HCT116 (cell line): Measurements from ENCODE around the gene UMAD1. TPM values are rescaled to one million over a fixed set of nuclear protein-coding genes. Genes with fewer than 3 reads are reported as not detected.

Experiments used
- ATAC-seq: fragments of 200-7000 bp; cut with Tn5 transposase; 2 replicates; pipeline ENCODE4 v1.9.1; 2020; ENCODE audit warnings: mild to moderate bottlenecking, moderate library complexity
- BruUV-seq: library from RNA; stranded (reverse); fragments of 400-500 nt; replicated peaks from 2 replicates; lab custom pipeline; 2021; lab: Mats Ljungman, UMichigan
- CTCF ChIA-PET: fragments of 300-600 bp; sonication (Branson Sonifier 250); formaldehyde crosslinking; loops from one replicate; lab custom pipeline; 2021; ENCODE audit warnings: antibody characterized with exemption; lab: Charles Lee
- POLR2A ChIA-PET: fragments of 300-600, 350-600 bp; sonication (Branson Sonifier 250); formaldehyde crosslinking; loops from one replicate; lab custom pipeline; 2021; ENCODE audit warnings: antibody characterized with exemption; lab: Charles Lee
- RAD21 ChIA-PET, 2 experiments: fragments of 300-600 bp; sonication (Branson Sonifier 250); formaldehyde crosslinking; loops; one replicate each; lab custom pipeline; 2023; ENCODE audit warnings: low total read pairs in 2 of 2; ENCODE audit not compliant: uncharacterized antibody in 2 of 2, unreplicated experiment in 2 of 2, low non-redundant PET in 1 of 2; lab: Charles Lee
- DNase-seq: peaks from one replicate; pipeline ENCODE4 v3.0.0-alpha.2; 2010; ENCODE audit warnings: low read depth, low spot score
- H2AFZ ChIP-seq: fragments of 200-600 bp; shearing (Covaris generic), sonication (generic); 2 replicates; pipeline ENCODE4 v1.6.1; 2017; ENCODE audit warnings: low read depth, mixed run types, mixed read lengths, antibody characterized with exemption, low read length; ENCODE audit not compliant: poor library complexity, severe bottlenecking
- H3K27ac ChIP-seq: 2 replicates; pipeline ENCODE4 v1.5.1; 2012; ENCODE audit warnings: low read depth, low read length
- H3K27me3 ChIP-seq: fragments of 200-600 bp; sonication (generic); 2 replicates; pipeline ENCODE4 v1.6.1; 2016; ENCODE audit warnings: mixed run types, low read length, mixed read lengths; ENCODE audit not compliant: insufficient read depth
- H3K36me3 ChIP-seq, 2 experiments: fragments of 200-500 bp in 1 of 2; fragments of 200-600 bp in 1 of 2; sonication (Bioruptor generic) in 1 of 2; sonication (generic) in 1 of 2; 2 replicates each; pipeline versions ENCODE4 v1.5.1 to v1.6.1; 2014 to 2016; ENCODE audit warnings: low read length in 2 of 2, inconsistent platforms in 1 of 2, mixed read lengths in 1 of 2, mixed run types in 1 of 2; ENCODE audit not compliant: insufficient read depth in 2 of 2, control insufficient read depth in 1 of 2
- H3K4me1 ChIP-seq, 2 experiments: fragments of 200-600 bp in 1 of 2; sonication (generic) in 1 of 2; 2 replicates each; pipeline versions ENCODE4 v1.5.1 to v1.6.1; 2012 to 2017; ENCODE audit warnings: low read length in 2 of 2, inconsistent platforms in 1 of 2, mild to moderate bottlenecking in 1 of 2, mixed read lengths in 1 of 2, mixed run types in 1 of 2, moderate library complexity in 1 of 2; ENCODE audit not compliant: insufficient read depth in 2 of 2, control insufficient read depth in 1 of 2
- H3K4me2 ChIP-seq: fragments of 200-600 bp; sonication (generic); 2 replicates; pipeline ENCODE4 v1.6.1; 2017; ENCODE audit warnings: mixed run types, low read length, mixed read lengths
- H3K4me3 ChIP-seq, 2 experiments: fragments of 200-600 bp in 1 of 2; sonication (generic) in 1 of 2; replicated peaks in 1 of 2; 2 replicates each; pipeline ENCODE4 v1.5.1; 2011 to 2016; ENCODE audit warnings: low read length in 2 of 2, control low read depth in 1 of 2, low read depth in 1 of 2, mild to moderate bottlenecking in 1 of 2, mixed read lengths in 1 of 2, mixed run types in 1 of 2
- H3K79me2 ChIP-seq: fragments of 200-600 bp; sonication (generic); 2 replicates; pipeline ENCODE4 v1.6.1; 2017; ENCODE audit warnings: mild to moderate bottlenecking, mixed run types, low read length, moderate library complexity, mixed read lengths; ENCODE audit not compliant: insufficient read depth
- H3K9ac ChIP-seq: fragments of 200-600 bp; sonication (generic); 2 replicates; pipeline ENCODE4 v1.6.1; 2016; ENCODE audit warnings: low read length, mixed read lengths
- H3K9me2 ChIP-seq: fragments of 200-600 bp; sonication (generic), shearing (Covaris generic); 2 replicates; pipeline ENCODE4 v1.6.1; 2017; ENCODE audit warnings: mixed run types, mild to moderate bottlenecking, moderate library complexity; ENCODE audit not compliant: insufficient read depth
- H3K9me3 ChIP-seq, 2 experiments: fragments of 200-500 bp in 1 of 2; fragments of 200-600 bp in 1 of 2; sonication (Bioruptor generic) in 1 of 2; sonication (generic) in 1 of 2; 2 replicates each; pipeline ENCODE4 v1.6.1; 2014 to 2017; ENCODE audit warnings: low read length in 2 of 2, mixed read lengths in 2 of 2, inconsistent platforms in 1 of 2, low read depth in 1 of 2, mild to moderate bottlenecking in 1 of 2, mixed run types in 1 of 2, moderate library complexity in 1 of 2; ENCODE audit not compliant: control insufficient read depth in 1 of 2, insufficient read depth in 1 of 2
- H4K20me1 ChIP-seq: fragments of 200-600 bp; sonication (generic), shearing (Covaris generic); 2 replicates; pipeline ENCODE4 v1.6.1; 2017; ENCODE audit warnings: mixed run types, mild to moderate bottlenecking, moderate library complexity; ENCODE audit not compliant: insufficient read depth
- CBX3 ChIP-seq: IDR thresholded peaks from 2 replicates; pipeline ENCODE4 v1.6.1; 2012; ENCODE audit warnings: low read depth
- EZH2 ChIP-seq: fragments of 200-600 bp; sonication (generic); IDR thresholded peaks from 2 replicates; pipeline ENCODE4 v1.6.1; 2017; ENCODE audit warnings: antibody characterized with exemption, mixed run types
- FOSL1 ChIP-seq: IDR thresholded peaks from 2 replicates; pipeline ENCODE4 v1.6.1; 2012; ENCODE audit warnings: low read depth
- JUND ChIP-seq: IDR thresholded peaks from 2 replicates; pipeline ENCODE4 v1.6.1; 2012
- POLR2A ChIP-seq: IDR thresholded peaks from 2 replicates; pipeline ENCODE4 v1.7.0; 2011; ENCODE audit warnings: borderline replicate concordance; ENCODE audit not compliant: insufficient read depth, insufficient read length; ENCODE audit errors: extremely low read depth
- POLR2AphosphoS5 ChIP-seq: IDR thresholded peaks from 2 replicates; pipeline ENCODE4 v1.6.1; 2011; ENCODE audit warnings: mild to moderate bottlenecking, low read depth, low read length, moderate library complexity
- RAD21 ChIP-seq: IDR thresholded peaks from 2 replicates; pipeline ENCODE4 v1.6.1; 2012; ENCODE audit warnings: low read depth, mild to moderate bottlenecking
- REST ChIP-seq: IDR thresholded peaks from 2 replicates; pipeline ENCODE4 v1.6.1; 2012; ENCODE audit warnings: low read depth
- SIN3A ChIP-seq: IDR thresholded peaks from 2 replicates; pipeline ENCODE4 v1.6.1; 2012; ENCODE audit warnings: low read depth
- ZNF274 ChIP-seq: fragments of 200-500 bp; sonication (Bioruptor generic); IDR thresholded peaks from 2 replicates; pipeline ENCODE4 v1.6.1; 2014; ENCODE audit warnings: mild to moderate bottlenecking, low read depth, low read length, inconsistent platforms
- intact Hi-C: fragments of 100-400 bp; cut with micrococcal nuclease; formaldehyde crosslinking; loops from 2 replicates; pipeline ENCODE4 v1.10.0; 2022
- total RNA-seq: library from RNA; stranded (reverse); gene quantifications from one replicate; pipeline ENCODE4 v1.2.1, GENCODE V29; 2021; ENCODE audit not compliant: unreplicated experiment
- TF ChIP-seq, protein P1 (sequence below): IDR thresholded peaks from 2 replicates; pipeline ENCODE4 v1.6.1; 2012
- TF ChIP-seq, protein P2 (sequence below), 3 experiments: fragments of 200-600 bp in 1 of 3; sonication (generic) in 1 of 3; IDR thresholded peaks in 2 of 3; conservative IDR thresholded peaks in 1 of 3; 2 replicates each; pipeline ENCODE4 v1.5.1; 2012 to 2017; ENCODE audit warnings: low read depth in 2 of 3, low read length in 2 of 3, antibody characterized with exemption in 1 of 3, borderline replicate concordance in 1 of 3, control low read depth in 1 of 3, mild to moderate bottlenecking in 1 of 3, mixed read lengths in 1 of 3, mixed run types in 1 of 3, moderate library complexity in 1 of 3; ENCODE audit not compliant: insufficient read depth in 1 of 3

Gene UMAD1
- total RNA-seq, 1 experiment from 2014 or later: 12.7 TPM

GRCh38 chr7:7618410-7618809 is 22.1 kb upstream of the UMAD1 start:
- CTCF ChIA-PET: no interaction called here
- no peaks in the 10 kb centered on the region for H3K4me1 ChIP-seq
- no peak overlapping the region for H3K27ac ChIP-seq
- no peak overlapping the region for H3K4me2 ChIP-seq
- no peaks in the 10 kb centered on the region for H3K27me3 ChIP-seq
- intact Hi-C loops: no loop called here
- DNase-seq: no peak
- RAD21 ChIA-PET: no interaction called here
- H4K20me1 ChIP-seq: no peaks in the 10 kb centered on the region
- TF ChIP-seq, protein P1, sequence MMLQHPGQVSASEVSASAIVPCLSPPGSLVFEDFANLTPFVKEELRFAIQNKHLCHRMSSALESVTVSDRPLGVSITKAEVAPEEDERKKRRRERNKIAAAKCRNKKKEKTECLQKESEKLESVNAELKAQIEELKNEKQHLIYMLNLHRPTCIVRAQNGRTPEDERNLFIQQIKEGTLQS: no peak
- no peak for TF ChIP-seq EZH2
- TF ChIP-seq FOSL1: no peak
- no peak for TF ChIP-seq POLR2A
- no peak for TF ChIP-seq CBX3
- TF ChIP-seq, protein P2, sequence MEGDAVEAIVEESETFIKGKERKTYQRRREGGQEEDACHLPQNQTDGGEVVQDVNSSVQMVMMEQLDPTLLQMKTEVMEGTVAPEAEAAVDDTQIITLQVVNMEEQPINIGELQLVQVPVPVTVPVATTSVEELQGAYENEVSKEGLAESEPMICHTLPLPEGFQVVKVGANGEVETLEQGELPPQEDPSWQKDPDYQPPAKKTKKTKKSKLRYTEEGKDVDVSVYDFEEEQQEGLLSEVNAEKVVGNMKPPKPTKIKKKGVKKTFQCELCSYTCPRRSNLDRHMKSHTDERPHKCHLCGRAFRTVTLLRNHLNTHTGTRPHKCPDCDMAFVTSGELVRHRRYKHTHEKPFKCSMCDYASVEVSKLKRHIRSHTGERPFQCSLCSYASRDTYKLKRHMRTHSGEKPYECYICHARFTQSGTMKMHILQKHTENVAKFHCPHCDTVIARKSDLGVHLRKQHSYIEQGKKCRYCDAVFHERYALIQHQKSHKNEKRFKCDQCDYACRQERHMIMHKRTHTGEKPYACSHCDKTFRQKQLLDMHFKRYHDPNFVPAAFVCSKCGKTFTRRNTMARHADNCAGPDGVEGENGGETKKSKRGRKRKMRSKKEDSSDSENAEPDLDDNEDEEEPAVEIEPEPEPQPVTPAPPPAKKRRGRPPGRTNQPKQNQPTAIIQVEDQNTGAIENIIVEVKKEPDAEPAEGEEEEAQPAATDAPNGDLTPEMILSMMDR (IDR thresholded peaks at IDR 0.05 in 2 of 3, conservative IDR thresholded peaks at IDR 0.05 in 1 of 3; ENCODE audit: borderline replicate concordance in 1 of 3, insufficient read depth in 1 of 3, low read depth in 2 of 3, low read length in 2 of 3): no peak
- TF ChIP-seq SIN3A: no peak
- no peak for TF ChIP-seq ZNF274
- TF ChIP-seq REST: no peak
- TF ChIP-seq RAD21: no peak
- no peak for TF ChIP-seq POLR2AphosphoS5
- no peak for TF ChIP-seq JUND
- no peaks in the 10 kb centered on the region for H3K9me2 ChIP-seq
- no TSS peak for BruUV-seq
- no peak overlapping the region for H2AFZ ChIP-seq
- H3K9ac ChIP-seq: no peak overlapping the region
- H3K36me3 ChIP-seq: no peaks in the 10 kb centered on the region
- POLR2A ChIA-PET: no interaction called here
- ATAC-seq: no peak
- H3K79me2 ChIP-seq: no peaks in the 10 kb centered on the region
- no peak overlapping the region for H3K4me3 ChIP-seq
- no peaks in the 10 kb centered on the region for H3K9me3 ChIP-seq
